HAP-1 (cell line): ENCODE results near the gene GPC3.
"Not testable (repeated sequence)": the region's sequence is repeated elsewhere in the genome, so short reads cannot be mapped to it uniquely, and the experiment has no call there.

ENCODE experiments used
- DNase-seq, 2 experiments: peaks; one replicate each; pipeline ENCODE4 v3.0.0-alpha.2; 2016 to 2020; ENCODE audit warnings: low spot score in 2 of 2
- H3K27me3 ChIP-seq: fragments of 250-450 bp; sonication (Bioruptor Pico); 2 replicates; pipeline ENCODE4 v1.5.1; 2020; ENCODE audit warnings: low read depth, mild to moderate bottlenecking, moderate library complexity
- H3K36me3 ChIP-seq: fragments of 250-450 bp; sonication (Bioruptor Pico); replicated peaks from 2 replicates; pipeline ENCODE4 v1.5.1; 2020; ENCODE audit warnings: mild to moderate bottlenecking
- H3K4me1 ChIP-seq: fragments of 250-450 bp; sonication (Bioruptor Pico); 2 replicates; pipeline ENCODE4 v1.5.1; 2020; ENCODE audit warnings: mild to moderate bottlenecking
- H3K4me3 ChIP-seq: fragments of 250-450 bp; sonication (Bioruptor Pico); 2 replicates; pipeline ENCODE4 v1.5.1; 2020; ENCODE audit warnings: mild to moderate bottlenecking, moderate library complexity
- H3K9me3 ChIP-seq: fragments of 250-450 bp; sonication (Bioruptor Pico); 2 replicates; pipeline ENCODE4 v1.5.1; 2020; ENCODE audit warnings: mild to moderate bottlenecking, moderate library complexity
- in situ Hi-C: fragments of 300-500 bp; cut with MboI; formaldehyde crosslinking; loops from 3 replicates; pipeline ENCODE4 v1.14.3; 2020; ENCODE audit warnings: low sequenced_read_pairs, inconsistent platforms, mixed read lengths

The GPC3 gene

DNA sequence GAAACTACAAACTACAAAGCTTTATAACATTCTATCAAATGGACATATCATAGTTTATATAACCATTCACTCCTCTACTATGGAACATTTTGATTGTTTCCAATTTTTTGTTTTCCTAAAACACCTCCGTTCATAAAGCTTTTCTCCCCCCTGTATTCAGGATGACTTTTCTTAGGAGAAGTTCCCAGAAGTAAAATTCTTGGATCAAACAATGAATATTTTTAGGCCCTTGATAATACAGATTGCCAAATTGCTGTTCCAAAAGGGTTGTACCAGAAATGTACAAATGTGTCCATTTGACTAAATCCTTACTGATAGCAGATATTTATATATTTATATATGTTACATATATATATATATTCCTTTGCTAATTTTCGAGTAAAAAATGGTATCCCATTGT lies 77.8 kb downstream of the GPC3 start:
- H3K4me1 ChIP-seq, result peaks cover 12% of the 10 kb centered on the region
- in situ Hi-C loops, result no loop called here
- H3K36me3 ChIP-seq, result peaks cover 7% of the 10 kb centered on the region
- H3K9me3 ChIP-seq, result no peaks in the 10 kb centered on the region
- no peak overlapping the region for H3K4me3 ChIP-seq
- DNase-seq, result no peak
- no peaks in the 10 kb centered on the region for H3K27me3 ChIP-seq

DNA sequence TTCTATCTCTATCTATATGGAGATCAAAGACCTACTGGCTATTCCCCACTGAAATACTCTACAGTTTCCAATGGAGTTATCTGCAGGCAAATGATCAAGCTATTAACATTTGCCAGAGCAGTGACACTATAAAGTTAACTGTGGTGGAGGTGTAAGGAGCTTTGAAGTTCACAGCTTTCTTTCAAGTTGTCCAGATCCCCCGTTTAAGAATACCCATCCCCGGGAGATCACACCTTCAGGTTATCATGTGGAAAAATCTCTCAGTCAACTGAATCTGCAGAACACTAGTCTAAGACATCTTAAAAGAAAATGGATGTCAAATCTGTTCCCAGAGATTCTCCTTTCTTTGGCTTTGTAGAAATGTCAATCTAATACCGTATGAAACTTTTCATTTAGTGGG lies 80.1 kb downstream of the GPC3 start:
- in situ Hi-C loops, result no loop called here
- Histone ChIP-seq H3K27me3 (no peaks in the 10 kb centered on the region), H3K4me1 (no peaks in the 10 kb centered on the region), H3K4me3 (no peak overlapping the region), H3K36me3 (no peaks in the 10 kb centered on the region; the same call in 1 of the 2 replicates), H3K9me3 (no peaks in the 10 kb centered on the region)
- no peak for DNase-seq

- Histone ChIP-seq H3K4me3 (no peak overlapping the region), H3K36me3 (peaks cover 3% of the 10 kb centered on the region), H3K27me3 (no peaks in the 10 kb centered on the region), H3K4me1 (peaks cover 2% of the 10 kb centered on the region; the same call in 1 of the 2 replicates), H3K9me3 (no peaks in the 10 kb centered on the region)
- in situ Hi-C loops, result no loop called here
- DNase-seq, result no peak
Observed at GRCh38 chrX:133897593-133898163, 87.7 kb downstream of the GPC3 start.

DNA sequence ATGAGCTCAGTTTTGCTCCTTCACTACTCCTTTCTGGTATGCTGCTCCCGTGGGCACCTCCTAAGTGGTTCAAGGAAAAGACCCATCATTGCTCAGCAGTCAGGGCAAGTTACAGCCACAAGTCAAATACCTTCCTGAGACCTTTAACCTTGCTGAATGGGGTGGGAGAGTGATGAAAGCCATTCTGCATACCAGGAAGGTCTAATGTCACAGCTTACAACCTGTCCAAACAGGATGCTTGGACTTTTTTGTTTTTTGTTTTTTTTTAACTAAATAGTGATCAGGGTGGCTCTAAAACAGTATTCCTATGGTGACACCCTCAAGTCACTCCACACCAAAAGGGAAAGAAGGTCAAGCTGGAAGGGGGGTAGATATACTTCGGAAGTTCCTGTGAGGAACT lies 93.1 kb downstream of the GPC3 start:
- H3K4me3 ChIP-seq, result no peak overlapping the region

DNA sequence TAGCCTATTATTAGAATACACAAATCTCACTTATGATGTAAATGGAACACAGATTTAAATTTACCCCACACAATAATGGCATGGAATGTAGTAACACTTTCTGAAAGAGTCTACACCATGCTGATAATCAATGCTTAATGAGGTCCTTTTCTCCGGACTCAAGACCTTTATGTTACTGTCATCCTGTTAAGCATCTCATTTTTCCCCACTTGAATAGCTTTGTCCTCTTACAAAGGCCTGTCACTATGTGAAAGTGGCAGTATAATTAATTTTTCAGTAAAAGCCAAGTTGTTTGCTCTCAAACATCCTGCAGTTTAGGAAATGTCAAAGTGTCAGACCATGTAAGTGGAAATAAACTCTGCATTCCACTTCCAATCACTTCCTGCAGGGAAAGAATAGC lies 96.4 kb downstream of the GPC3 start:
- peak; percentile 15 to 100 for DNase-seq
- in situ Hi-C loops, result no loop called here
- Histone ChIP-seq H3K36me3 (no peaks in the 10 kb centered on the region), H3K4me3 (no peak overlapping the region), H3K9me3 (no peaks in the 10 kb centered on the region), H3K4me1 (peaks cover 9% of the 10 kb centered on the region), H3K27me3 (no peaks in the 10 kb centered on the region)

More for the DNA sequence above, 93.1 kb downstream of the GPC3 start:
- peaks cover 9% of the 10 kb centered on the region for H3K4me1 ChIP-seq
- DNase-seq, result no peak
- no peaks in the 10 kb centered on the region for H3K9me3 ChIP-seq
- in situ Hi-C loops, result no loop called here
- H3K36me3 ChIP-seq, result no peaks in the 10 kb centered on the region; the same call in 1 of the 2 replicates
- H3K27me3 ChIP-seq, result no peaks in the 10 kb centered on the region

GRCh38 chrX:133888084-133888483 lies 97.3 kb downstream of the GPC3 start:
- H3K4me3 ChIP-seq, H3K36me3 ChIP-seq, H3K27me3 ChIP-seq, H3K9me3 ChIP-seq, DNase-seq, in situ Hi-C loops, H3K4me1 ChIP-seq: not testable (repeated sequence)

DNA sequence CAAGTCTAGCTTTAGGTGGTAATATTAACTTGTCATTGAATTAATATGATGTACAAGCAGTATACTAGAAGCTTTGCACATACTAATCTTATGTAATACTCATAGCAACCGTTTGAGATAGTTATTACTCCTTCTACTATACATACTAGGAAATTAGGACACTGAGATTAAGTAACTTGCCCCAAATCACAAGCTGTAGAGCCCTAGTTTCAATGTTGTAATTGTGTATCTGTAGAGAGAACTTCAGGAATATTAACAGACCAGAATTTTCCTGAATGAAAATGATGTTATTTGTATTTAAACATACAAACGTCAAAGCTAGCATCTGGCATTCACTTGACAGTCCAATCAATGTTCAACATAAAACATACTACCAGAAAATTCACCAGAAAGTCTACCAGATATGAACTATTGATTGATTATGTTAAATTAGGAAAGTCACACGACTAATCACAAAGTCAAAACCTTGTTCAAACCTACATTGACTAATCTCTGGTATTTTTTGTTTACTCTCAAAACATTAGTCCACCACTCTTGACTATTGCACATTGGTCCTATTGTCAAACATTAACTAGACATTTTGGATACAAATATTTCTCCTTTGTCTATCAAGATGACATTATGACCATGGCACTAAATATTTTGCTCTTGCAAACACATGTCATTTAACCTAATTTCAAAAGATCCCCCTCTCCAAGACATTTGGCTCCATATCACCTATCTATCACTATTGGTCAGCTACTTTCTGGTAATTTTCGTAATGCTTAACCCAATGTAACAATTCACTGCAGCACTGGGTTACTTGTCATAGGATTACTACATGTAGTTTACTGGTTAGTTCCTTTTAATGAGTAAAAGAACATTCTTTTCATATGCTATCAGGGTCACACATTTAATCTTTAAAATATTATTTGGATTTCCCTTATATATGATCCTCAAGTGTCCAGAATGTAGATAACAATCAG lies 100.7 kb downstream of the GPC3 start:
- DNase-seq, result no peak
- no peaks in the 10 kb centered on the region for H3K36me3 ChIP-seq
- no peaks in the 10 kb centered on the region for H3K9me3 ChIP-seq
- in situ Hi-C loops, result no loop called here
- no peak overlapping the region for H3K4me3 ChIP-seq
- H3K27me3 ChIP-seq, result no peaks in the 10 kb centered on the region
- peaks cover 12% of the 10 kb centered on the region for H3K4me1 ChIP-seq

GRCh38 chrX:133881893-133882292 lies 103.5 kb downstream of the GPC3 start:
- DNase-seq, result peak; percentile 24 to 28
- H3K27me3 ChIP-seq, result no peaks in the 10 kb centered on the region

GRCh38 chrX:133881007-133881406 lies 104.4 kb downstream of the GPC3 start:
- H3K9me3 ChIP-seq, result no peaks in the 10 kb centered on the region
- no peak overlapping the region for H3K4me3 ChIP-seq
- H3K36me3 ChIP-seq, result peaks cover 7% of the 10 kb centered on the region; the same call in 1 of the 2 replicates
- no peaks in the 10 kb centered on the region for H3K27me3 ChIP-seq
- no peak for DNase-seq
- in situ Hi-C loops, result no loop called here
- H3K4me1 ChIP-seq, result peaks cover 3% of the 10 kb centered on the region

More at GRCh38 chrX:133881893-133882292, 103.5 kb downstream of the GPC3 start:
- Histone ChIP-seq H3K4me3 (no peak overlapping the region), H3K36me3 (peaks cover 7% of the 10 kb centered on the region; the same call in 1 of the 2 replicates), H3K9me3 (no peaks in the 10 kb centered on the region), H3K4me1 (peaks cover 3% of the 10 kb centered on the region)
- in situ Hi-C loops, result no loop called here

DNA sequence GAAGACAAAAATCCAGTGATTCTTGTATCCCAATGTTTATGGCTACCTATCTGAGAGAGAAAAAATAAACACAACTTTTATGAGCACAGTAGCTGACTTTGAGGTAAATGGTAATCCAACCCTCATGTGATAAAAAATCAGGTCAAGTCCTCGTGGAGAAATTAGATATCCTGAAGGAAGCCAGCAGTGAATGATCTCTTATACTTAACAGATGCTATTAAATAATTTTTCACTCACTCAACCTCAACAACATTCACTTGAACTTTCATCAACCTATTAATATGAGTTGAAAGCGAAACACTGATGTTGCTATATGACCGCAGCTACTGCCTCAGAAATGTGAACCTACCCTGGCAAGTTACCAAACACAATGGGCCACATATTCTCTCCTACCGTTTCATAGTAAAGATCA lies 105.4 kb downstream of the GPC3 start:
- H3K36me3 ChIP-seq, result peaks cover 7% of the 10 kb centered on the region; the same call in 1 of the 2 replicates
- H3K27me3 ChIP-seq, result no peaks in the 10 kb centered on the region
- no peaks in the 10 kb centered on the region for H3K9me3 ChIP-seq
- peaks cover 3% of the 10 kb centered on the region for H3K4me1 ChIP-seq
- H3K4me3 ChIP-seq, result no peak overlapping the region
- in situ Hi-C loops, result no loop called here
- no peak for DNase-seq

- peaks cover 3% of the 10 kb centered on the region for H3K4me1 ChIP-seq
- DNase-seq, result no peak
- no peak overlapping the region for H3K4me3 ChIP-seq
- in situ Hi-C loops, result no loop called here
- peaks cover 7% of the 10 kb centered on the region; the same call in 1 of the 2 replicates for H3K36me3 ChIP-seq
- no peaks in the 10 kb centered on the region for H3K9me3 ChIP-seq
- no peaks in the 10 kb centered on the region for H3K27me3 ChIP-seq
Observed at GRCh38 chrX:133878710-133879109, 106.7 kb downstream of the GPC3 start.

- in situ Hi-C loops, result no loop called here
- Histone ChIP-seq H3K9me3 (no peaks in the 10 kb centered on the region), H3K4me3 (no peak overlapping the region), H3K36me3 (peaks cover 7% of the 10 kb centered on the region; the same call in 1 of the 2 replicates), H3K4me1 (no peaks in the 10 kb centered on the region), H3K27me3 (no peaks in the 10 kb centered on the region)
- no peak for DNase-seq
Observed at GRCh38 chrX:133876646-133877045, 108.7 kb downstream of the GPC3 start.

GRCh38 chrX:133869270-133869669 lies 116.1 kb downstream of the GPC3 start:
- in situ Hi-C loops, result no loop called here
- peaks cover 22% of the 10 kb centered on the region for H3K4me1 ChIP-seq
- no peaks in the 10 kb centered on the region for H3K9me3 ChIP-seq
- no peak overlapping the region for H3K4me3 ChIP-seq
- H3K36me3 ChIP-seq, result no peaks in the 10 kb centered on the region; the same call in 1 of the 2 replicates
- no peak for DNase-seq
- H3K27me3 ChIP-seq, result no peaks in the 10 kb centered on the region

GRCh38 chrX:133868682-133869081 lies 116.7 kb downstream of the GPC3 start:
- H3K36me3 ChIP-seq, result no peaks in the 10 kb centered on the region; the same call in 1 of the 2 replicates
- in situ Hi-C loops, result no loop called here
- H3K4me1 ChIP-seq, result peaks cover 22% of the 10 kb centered on the region
- no peaks in the 10 kb centered on the region for H3K27me3 ChIP-seq
- no peaks in the 10 kb centered on the region for H3K9me3 ChIP-seq
- DNase-seq, result peak in 1 of 2 experiments; percentile 24
- H3K4me3 ChIP-seq, result no peak overlapping the region
